Pancreas (tissue), 10 donors: ENCODE data around the gene POM121. TPM values are rescaled to one million over a fixed set of nuclear protein-coding genes. Genes with fewer than 3 reads are reported as not detected.
"Not testable (repeated sequence)": the region's sequence is repeated elsewhere in the genome, so short reads cannot be mapped to it uniquely, and the experiment has no call there.

Experiments
- ATAC-seq, 4 donors: fragments of 200-7000 bp; cut with Tn5 transposase; one replicate each; pipeline versions ENCODE4 v1.8.0 to v1.9.1; 2020; ENCODE audit warnings: mild to moderate bottlenecking in 4 of 4, moderate library complexity in 4 of 4
- DNase-seq, 6 donors: peaks; one replicate each; pipeline ENCODE4 v3.0.0-alpha.2; 2020
- FAIRE-seq: peaks from 2 replicates; lab custom pipeline; 2012; peaks lifted over from hg19 to GRCh38; lab: Jason Lieb, UNC
- H3K27ac ChIP-seq, 4 donors: fragments of 200-600 bp; sonication (generic); 1 replicate in 3 of 4; 2 replicates in 1 of 4; pipeline versions ENCODE4 v1.5.0 to v1.8.0; 2020
- H3K27me3 ChIP-seq, 4 donors: fragments of 200-600 bp; one replicate each; pipeline ENCODE4 v1.8.0; 2021
- H3K36me3 ChIP-seq, 3 donors: fragments of 200-600 bp; sonication (generic) in 1 of 3; one replicate each; pipeline versions ENCODE4 v1.5.0 to v1.8.0; 2020 to 2021
- H3K4me1 ChIP-seq, 3 donors: fragments of 200-600 bp; one replicate each; pipeline ENCODE4 v1.8.0; 2021
- H3K4me3 ChIP-seq, 4 donors: fragments of 200-600 bp; sonication (generic) in 2 of 4; one replicate each; pipeline versions ENCODE4 v1.5.0 to v1.8.0; 2020 to 2021
- H3K9me3 ChIP-seq, 4 donors: fragments of 200-600 bp; one replicate each; pipeline ENCODE4 v1.8.0; 2021
- WGBS, 2 donors: extraction: QIAGEN DNeasy Blood & Tissue Kit; methylation state at CpG; one replicate each; pipeline ENCODE4 v1.1.7; 2013; 5-methylcytosine and 5-hydroxymethylcytosine counted together
- intact Hi-C, 3 donors: fragments of 100-400 bp; cut with DNase I; formaldehyde crosslinking; loops; one replicate each; pipeline versions ENCODE4 v1.11.1 to v1.14.2; 2022
- polyA plus RNA-seq, 2 donors: library from polyadenylated mRNA; stranded (reverse); fragments of 200-250 nt; gene quantifications; one replicate each; pipeline ENCODE4 v1.2.3, GENCODE V29; 2013
- total RNA-seq, 6 donors: library from RNA; stranded (reverse); fragmentation: NEBNext Ultra II Directional in 4 of 6; extraction: Animal tissue kit (Norgen Biotek cat#: 25700) in 4 of 6; gene quantifications; one replicate each; pipeline versions ENCODE4 v1.2.1 to v1.2.4, GENCODE V29; 2021 to 2023
- donor health status: healthy with polysubstance abuse.
- donor health status: DM: no; HTN: no; CAD: no; lungs with moderate emphysema.
- donor health status: DM: no; HTN: no; CAD: no.
- donor health status: control.
- donor health status: control.
- donor health status: Bipolar disorder and iron deficiency.
- donor health status: DM: yes; HTN: yes; CAD: no.
- donor health status: DM: no; HTN: no; CAD: no.
- donor health status: DM: no; HTN: no; CAD: no.
- donor health status: DM: yes; HTN: yes; CAD: no.

POM121 gene
- total and polyA plus RNA-seq, 8 donors = 11.9 to 19.0 (median 16.2) TPM

- H3K27me3 ChIP-seq, H3K9me3 ChIP-seq, DNase-seq, H3K4me3 ChIP-seq, H3K4me1 ChIP-seq, intact Hi-C loops, FAIRE-seq, H3K27ac ChIP-seq, H3K36me3 ChIP-seq: not testable (repeated sequence)
- WGBS, 2 donors = no CpG with 5 or more reads among the region's 20 CpGs
- peak; percentile 89 to 92 (median 90) for ATAC-seq
Measured at GRCh38 chr7:72960626-72961345, 35.9 kb downstream of the POM121 start.

GRCh38 chr7:72961346-72961650 lies 36.4 kb downstream of the POM121 start:
- intact Hi-C loops, H3K27me3 ChIP-seq, FAIRE-seq, DNase-seq, H3K4me1 ChIP-seq, H3K36me3 ChIP-seq, H3K9me3 ChIP-seq, H3K4me3 ChIP-seq, H3K27ac ChIP-seq: not testable (repeated sequence)
- no CpG with 5 or more reads among the region's 9 CpGs for WGBS, 2 donors
- peak; percentile 63 to 71 (median 66) for ATAC-seq

- WGBS, 2 donors = 71 to 81% methylated on average over 2 to 4 of the region's 8 CpGs
- FAIRE-seq, H3K9me3 ChIP-seq, DNase-seq, H3K4me3 ChIP-seq, intact Hi-C loops, H3K36me3 ChIP-seq, H3K4me1 ChIP-seq, ATAC-seq, H3K27ac ChIP-seq, H3K27me3 ChIP-seq: not testable (repeated sequence)
Measured at GRCh38 chr7:72963056-72963455, 38.2 kb downstream of the POM121 start.

- H3K4me3 ChIP-seq, H3K27ac ChIP-seq, H3K4me1 ChIP-seq, H3K36me3 ChIP-seq, FAIRE-seq, H3K27me3 ChIP-seq, intact Hi-C loops, H3K9me3 ChIP-seq, DNase-seq: not testable (repeated sequence)
- ATAC-seq = peak in 2 of 4 donors; percentile 8 to 13
- WGBS, 2 donors = no CpG with 5 or more reads among the region's 31 CpGs
Measured at GRCh38 chr7:72965186-72965975, 40.5 kb downstream of the POM121 start.

GRCh38 chr7:72966892-72967291 lies 42.0 kb downstream of the POM121 start:
- DNase-seq = peak; percentile 26 to 71 (median 46)
- FAIRE-seq, H3K36me3 ChIP-seq, H3K9me3 ChIP-seq, H3K4me3 ChIP-seq, H3K4me1 ChIP-seq, H3K27me3 ChIP-seq, H3K27ac ChIP-seq, intact Hi-C loops: not testable (repeated sequence)
- 16 to 19% methylated on average over 2 of the region's 3 CpGs for WGBS, 2 donors
- peak; percentile 77 to 91 (median 84) for ATAC-seq

GRCh38 chr7:72968980-72969516 lies 44.2 kb downstream of the POM121 start, which contains the start of gene TRIM74:
TSS of gene TRIM74 (minus strand) at chr7:72969466. CDS start at chr7:72966157, 3,309 bp downstream.
- H3K9me3 ChIP-seq, H3K36me3 ChIP-seq, FAIRE-seq, ATAC-seq, intact Hi-C loops, H3K4me3 ChIP-seq, H3K27ac ChIP-seq, H3K4me1 ChIP-seq, H3K27me3 ChIP-seq: not testable (repeated sequence)
- WGBS, 2 donors = 49 to 59% methylated on average over 10 to 12 of the region's 36 CpGs
- DNase-seq = peak in 3 of 6 donors; percentile 11 to 33 (median 31)

- H3K27me3 ChIP-seq, FAIRE-seq, H3K27ac ChIP-seq, H3K36me3 ChIP-seq, H3K9me3 ChIP-seq, H3K4me3 ChIP-seq, H3K4me1 ChIP-seq, ATAC-seq, intact Hi-C loops: not testable (repeated sequence)
- WGBS, 2 donors = 41 to 54% methylated on average over 9 to 18 of the region's 29 CpGs
- DNase-seq = peak in 2 of 6 donors; percentile 7 to 12
Measured at GRCh38 chr7:72969688-72970087, 44.8 kb downstream of the POM121 start.

- intact Hi-C loops, ATAC-seq, H3K4me1 ChIP-seq, H3K27me3 ChIP-seq, H3K9me3 ChIP-seq, FAIRE-seq, DNase-seq, H3K36me3 ChIP-seq, H3K27ac ChIP-seq, H3K4me3 ChIP-seq: not testable (repeated sequence)
- no CpG with 5 or more reads among the region's 6 CpGs for WGBS, 2 donors
Measured at GRCh38 chr7:72971505-72971904, 46.6 kb downstream of the POM121 start.

- 97 to 98% methylated on average over 3 to 4 of the region's 7 CpGs for WGBS, 2 donors
- H3K4me3 ChIP-seq, H3K27me3 ChIP-seq, H3K27ac ChIP-seq, H3K36me3 ChIP-seq, H3K9me3 ChIP-seq, ATAC-seq, FAIRE-seq, H3K4me1 ChIP-seq, intact Hi-C loops: not testable (repeated sequence)
- DNase-seq = peak in 1 of 6 donors; percentile 2
Measured at GRCh38 chr7:72974781-72975180, 49.9 kb downstream of the POM121 start.

GRCh38 chr7:72975656-72976286 lies 50.9 kb downstream of the POM121 start:
- H3K4me1 ChIP-seq, ATAC-seq, H3K36me3 ChIP-seq, H3K4me3 ChIP-seq, H3K27ac ChIP-seq, H3K27me3 ChIP-seq, intact Hi-C loops, H3K9me3 ChIP-seq, FAIRE-seq: not testable (repeated sequence)
- 91 to 96% methylated on average over 6 to 12 of the region's 55 CpGs for WGBS, 2 donors
- peak in 3 of 6 donors; percentile 15 to 55 (median 42) for DNase-seq

- H3K4me3 ChIP-seq, H3K36me3 ChIP-seq, FAIRE-seq, ATAC-seq, H3K4me1 ChIP-seq, H3K9me3 ChIP-seq, H3K27me3 ChIP-seq, H3K27ac ChIP-seq, intact Hi-C loops: not testable (repeated sequence)
- peak in 1 of 6 donors; percentile 25 for DNase-seq
- WGBS, 2 donors = 100% methylated on average over 2 to 3 of the region's 12 CpGs
Measured at GRCh38 chr7:72976434-72976833, 51.5 kb downstream of the POM121 start.
